IPS-18c (cell line): ENCODE data around the gene RINL.
A peak's percentile ranks its signal among the peaks of the same experiment; 100 is the strongest.

Source experiments
- H3K4me3 ChIP-seq: 2 replicates; pipeline ENCODE4 v1.7.0; 2013; ENCODE audit warnings: low read depth, mild to moderate bottlenecking, low read length, moderate library complexity; ENCODE audit not compliant: insufficient read depth
- H3K9me3 ChIP-seq: one replicate; pipeline ENCODE4 v1.6.1; 2013; ENCODE audit warnings: mild to moderate bottlenecking, low read length, moderate library complexity; ENCODE audit not compliant: control insufficient read depth, insufficient read depth

Gene RINL, protein sequence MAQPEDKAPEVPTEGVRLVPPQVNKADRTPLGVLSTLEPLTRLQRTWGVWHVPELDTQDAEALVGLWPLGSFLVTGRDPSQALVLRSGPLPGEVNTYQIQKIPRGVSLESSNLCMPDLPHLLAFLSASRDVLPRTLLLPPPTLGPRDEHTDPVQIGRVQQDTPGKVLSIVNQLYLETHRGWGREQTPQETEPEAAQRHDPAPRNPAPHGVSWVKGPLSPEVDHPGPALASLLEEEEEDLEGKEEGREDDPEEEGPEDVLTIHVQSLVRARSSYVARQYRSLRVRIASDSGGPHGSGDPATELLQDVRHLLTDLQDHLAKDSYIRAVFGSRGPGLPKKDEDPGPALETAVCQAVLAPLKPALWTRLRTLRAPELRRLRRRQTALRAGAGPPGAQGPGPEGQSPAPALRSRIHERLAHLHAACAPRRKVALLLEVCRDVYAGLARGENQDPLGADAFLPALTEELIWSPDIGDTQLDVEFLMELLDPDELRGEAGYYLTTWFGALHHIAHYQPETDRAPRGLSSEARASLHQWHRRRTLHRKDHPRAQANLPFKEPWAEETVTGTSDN

DNA sequence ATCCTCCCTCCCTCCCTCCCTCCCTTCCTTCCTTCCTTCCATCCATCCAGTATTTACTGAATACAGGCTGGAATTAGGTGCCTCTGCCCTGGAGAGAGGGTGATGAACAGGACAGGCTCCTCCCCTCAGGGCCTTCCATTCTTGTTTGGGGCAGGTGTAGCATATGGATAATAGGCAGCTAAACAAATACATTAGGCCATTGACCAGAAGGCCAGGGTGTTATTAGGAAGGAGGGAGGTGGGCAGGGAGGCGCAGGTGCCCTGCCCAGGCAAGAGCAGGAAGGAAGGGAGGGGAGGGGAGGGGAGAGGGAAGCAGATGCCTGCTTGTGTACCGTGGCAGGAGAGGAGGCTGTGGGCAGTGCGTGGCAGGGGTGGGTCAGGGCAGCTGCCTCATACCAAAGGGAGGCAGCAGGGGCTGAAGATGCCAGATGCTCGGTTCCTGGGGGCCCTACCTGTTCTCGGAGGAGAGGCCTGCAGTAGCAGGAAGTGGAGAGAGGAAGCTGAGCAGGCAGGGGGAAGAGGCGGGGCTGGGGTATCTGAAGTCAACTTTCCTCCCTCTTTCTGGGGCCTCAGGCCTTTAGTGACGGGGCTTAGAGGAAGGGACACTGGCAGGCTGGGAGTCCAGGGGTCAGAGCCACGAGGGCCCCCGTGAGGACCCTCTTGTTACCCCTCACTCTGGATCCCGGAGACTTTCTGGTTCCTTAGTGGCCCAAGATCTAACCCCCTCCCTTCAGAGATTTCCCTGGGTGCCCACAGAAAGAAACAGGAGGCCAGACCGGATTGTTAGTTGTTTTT lies at the start of gene RINL:
TSS of gene RINL (minus strand) at position 495 of the 794 bp plus-strand sequence. CDS start 1,533 bp downstream, outside the sequence.
- H3K4me3 ChIP-seq = no peak within 1 kb of the TSS
- no peaks in the 10 kb centered on the region for H3K9me3 ChIP-seq

DNA sequence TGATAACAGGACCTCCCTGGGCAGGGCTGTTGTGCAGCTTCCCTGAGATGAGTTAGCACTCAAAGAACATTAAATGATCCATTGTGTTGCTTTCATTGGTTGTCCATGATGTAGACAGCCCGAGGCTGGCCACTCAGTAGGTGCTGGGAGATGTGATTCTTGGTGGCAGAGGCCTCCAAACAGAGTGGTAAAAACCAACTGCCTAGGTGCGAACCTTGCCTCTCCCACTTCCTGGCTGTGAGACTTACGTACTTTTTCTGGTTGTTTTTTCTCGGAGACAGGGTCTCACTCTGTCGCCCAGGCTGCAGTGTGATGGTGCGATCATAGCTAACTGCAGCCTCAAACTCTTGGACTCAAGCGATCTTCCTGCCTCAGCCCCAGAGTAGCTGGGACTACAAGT lies 46.3 kb upstream of the RINL start:
- Histone ChIP-seq H3K9me3 (peaks cover 2% of the 10 kb centered on the region), H3K4me3 (no peak overlapping the region)

DNA sequence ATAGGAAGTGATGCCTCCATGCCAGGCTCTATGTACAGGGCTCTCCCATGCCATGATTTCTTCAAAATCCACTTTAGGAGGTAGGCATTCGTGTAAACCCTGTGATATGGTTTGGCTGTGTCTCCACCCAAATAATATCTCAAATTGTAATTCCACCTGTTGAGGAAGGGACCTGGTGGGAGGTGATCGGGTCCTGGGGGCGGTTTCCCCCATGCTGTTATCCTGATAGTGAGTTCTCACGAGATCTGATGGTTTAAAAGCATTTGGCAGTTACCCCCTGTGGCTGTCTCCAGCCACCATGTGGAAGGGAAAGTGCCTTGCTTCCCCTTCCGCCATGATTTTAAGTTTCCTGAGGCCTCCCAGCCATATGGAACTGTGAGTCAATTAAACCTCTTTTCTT lies 44.4 kb upstream of the RINL start:
- Histone ChIP-seq H3K4me3 (no peak overlapping the region), H3K9me3 (peaks cover 2% of the 10 kb centered on the region)

DNA sequence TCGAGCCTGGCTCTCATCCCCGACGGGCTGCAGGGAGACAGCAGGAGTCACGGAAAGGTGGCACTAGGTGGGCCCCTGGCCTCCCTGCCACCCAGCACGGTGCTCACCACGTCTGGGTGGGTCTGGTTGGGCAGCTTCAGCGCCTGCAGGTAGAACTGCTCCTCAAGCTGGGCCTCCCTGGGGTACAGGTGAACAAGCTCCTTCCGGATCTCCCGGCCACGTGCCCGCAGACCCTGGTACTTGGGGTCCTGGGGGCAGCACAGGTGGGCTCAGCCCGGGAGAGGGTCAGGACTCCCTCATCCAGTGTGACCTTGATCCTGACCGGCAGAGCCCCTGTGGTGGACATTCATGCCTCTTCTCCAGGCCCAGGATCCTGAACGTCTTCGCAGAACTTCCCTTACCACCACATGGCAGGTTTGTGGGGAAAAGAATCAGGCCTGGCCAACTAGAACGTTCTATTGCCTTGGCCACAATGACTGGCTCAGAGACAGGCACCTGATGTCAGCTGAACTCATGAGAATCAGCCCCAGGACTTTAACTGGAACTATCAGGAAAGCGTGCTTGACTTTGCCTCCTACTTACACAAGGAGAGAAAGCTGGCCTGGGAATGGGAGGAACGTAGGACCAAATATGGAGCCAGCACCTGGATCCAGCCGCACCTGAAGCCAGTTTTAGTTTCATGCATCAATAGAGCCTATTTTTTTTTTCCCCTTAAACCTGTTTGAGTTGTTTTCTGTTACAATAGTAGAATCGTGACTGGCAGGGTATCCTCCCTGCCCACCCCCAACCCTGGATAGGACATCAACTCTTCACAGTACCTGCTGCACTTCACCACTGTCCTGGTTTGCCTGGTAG lies 43.6 kb upstream of the RINL start:
- peaks cover 2% of the 10 kb centered on the region for H3K9me3 ChIP-seq
- no peak overlapping the region for H3K4me3 ChIP-seq

DNA sequence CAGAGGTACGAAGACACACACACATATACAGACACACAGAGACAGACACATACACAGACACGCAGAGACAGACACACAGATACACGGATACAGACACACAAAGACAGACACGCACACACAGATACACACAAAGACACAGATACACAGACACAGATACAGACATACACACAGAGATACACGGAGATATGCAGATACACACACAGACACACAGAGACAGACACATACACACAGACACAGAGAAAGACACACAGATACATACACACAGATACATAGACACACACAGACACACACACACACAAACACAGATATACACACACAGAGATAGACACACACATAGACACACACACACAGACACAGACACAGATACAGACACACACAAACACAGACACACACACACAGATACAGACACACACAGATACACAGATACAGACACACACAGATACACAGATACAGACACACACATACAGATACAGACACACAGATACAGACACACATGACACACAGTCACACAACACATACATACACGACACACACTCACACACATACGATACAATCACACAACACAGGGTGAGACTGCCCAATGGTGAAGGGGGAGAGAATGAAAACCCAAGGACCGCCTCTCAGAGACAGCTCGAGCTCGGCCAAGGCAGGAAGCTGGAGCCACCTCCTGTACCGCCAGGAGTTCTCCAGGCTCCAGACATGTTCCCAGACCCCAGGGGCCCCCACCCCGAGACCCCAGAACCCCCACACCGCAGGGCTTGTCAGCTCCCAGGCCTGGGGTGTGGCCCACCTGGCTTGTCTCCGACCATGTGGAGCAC lies 42.7 kb upstream of the RINL start:
- H3K4me3 ChIP-seq = no peak overlapping the region
- peaks cover 2% of the 10 kb centered on the region for H3K9me3 ChIP-seq

DNA sequence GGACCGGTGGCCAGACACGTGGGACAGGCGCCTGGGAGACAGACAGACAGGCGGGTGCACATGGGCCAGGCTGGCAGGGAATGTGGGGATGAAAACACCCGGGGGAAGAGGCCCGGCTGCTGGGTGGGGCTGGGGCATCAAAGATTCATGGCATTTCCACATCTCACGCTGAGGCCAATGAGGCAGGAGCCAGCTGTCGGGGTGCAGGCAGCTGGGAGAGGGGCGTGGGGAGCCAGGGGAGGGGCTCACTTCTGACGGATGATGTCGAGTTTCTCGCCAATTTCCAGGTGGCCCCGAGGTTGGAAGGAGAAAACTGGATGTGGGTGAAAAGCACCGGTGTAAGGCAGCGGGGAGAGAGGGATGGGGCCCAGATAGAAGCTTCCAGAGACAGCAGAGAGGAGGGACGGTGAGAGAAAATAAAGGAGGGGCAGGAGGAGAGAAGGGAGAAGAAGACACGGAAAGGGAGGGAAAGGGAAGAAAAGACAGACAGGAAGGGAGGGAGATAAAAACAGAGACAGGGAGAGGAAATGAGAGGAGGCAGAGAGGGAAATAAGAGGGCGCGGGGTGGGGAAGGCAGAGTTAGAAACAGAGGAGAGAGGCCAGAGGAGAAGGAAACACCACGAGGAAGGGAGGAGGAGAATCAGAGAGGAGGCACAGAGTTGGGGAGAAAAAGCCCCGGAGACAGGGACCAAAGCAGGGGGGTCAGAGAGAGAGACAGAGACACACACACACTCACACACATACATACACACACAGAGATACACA lies 41.9 kb upstream of the RINL start:
- peaks cover 2% of the 10 kb centered on the region for H3K9me3 ChIP-seq
- H3K4me3 ChIP-seq = no peak overlapping the region

DNA sequence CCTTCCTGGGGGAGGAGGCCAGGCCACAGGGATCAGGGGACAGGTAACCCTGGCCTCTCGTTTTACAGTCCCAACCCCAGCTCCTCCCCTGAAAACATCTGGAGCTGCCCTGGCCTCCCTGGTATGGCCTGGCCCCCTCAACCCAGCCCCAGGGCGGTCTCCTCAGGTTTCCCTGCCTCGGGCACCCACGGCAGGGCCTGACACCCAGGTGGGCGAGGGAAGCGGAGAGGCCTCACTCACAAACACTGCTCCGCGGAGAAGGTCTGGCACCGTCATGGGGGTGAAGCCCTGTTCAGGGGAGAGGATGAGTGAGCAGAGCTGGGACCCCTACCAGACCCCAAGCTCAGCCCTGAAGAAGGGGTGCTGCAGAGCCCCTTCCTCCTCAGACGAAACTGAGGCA lies 40.5 kb upstream of the RINL start:
- no peak overlapping the region for H3K4me3 ChIP-seq
- H3K9me3 ChIP-seq = no peaks in the 10 kb centered on the region

DNA sequence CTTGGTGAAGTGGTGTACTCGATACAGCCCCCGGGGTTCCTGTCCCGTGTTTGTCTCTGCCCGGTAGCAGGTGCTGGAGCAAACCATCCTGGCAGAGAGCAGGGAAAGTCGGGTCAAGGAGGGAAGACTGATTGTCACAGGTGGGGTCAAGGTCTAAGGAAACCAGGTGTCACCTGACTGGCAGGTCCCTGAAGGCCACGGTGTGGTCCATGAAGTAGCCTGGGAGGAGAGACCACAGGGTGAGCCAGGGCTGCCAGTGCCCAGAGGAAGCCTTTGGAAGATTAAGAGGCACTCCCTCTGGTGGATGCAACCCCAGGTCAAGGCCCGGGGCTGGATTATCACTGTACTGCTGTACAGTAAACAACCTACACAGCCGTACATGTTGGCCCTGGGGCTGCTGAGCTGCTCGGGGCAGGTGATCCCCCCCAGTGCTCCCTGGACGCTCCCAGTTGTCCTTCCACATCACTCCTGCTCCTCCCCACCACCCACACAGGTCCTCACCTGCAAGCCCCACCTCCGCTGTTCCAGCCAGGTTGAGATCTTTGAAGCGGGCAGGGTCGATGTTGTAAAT lies 39.9 kb upstream of the RINL start:
- Histone ChIP-seq H3K4me3 (no peak overlapping the region), H3K9me3 (no peaks in the 10 kb centered on the region)

DNA sequence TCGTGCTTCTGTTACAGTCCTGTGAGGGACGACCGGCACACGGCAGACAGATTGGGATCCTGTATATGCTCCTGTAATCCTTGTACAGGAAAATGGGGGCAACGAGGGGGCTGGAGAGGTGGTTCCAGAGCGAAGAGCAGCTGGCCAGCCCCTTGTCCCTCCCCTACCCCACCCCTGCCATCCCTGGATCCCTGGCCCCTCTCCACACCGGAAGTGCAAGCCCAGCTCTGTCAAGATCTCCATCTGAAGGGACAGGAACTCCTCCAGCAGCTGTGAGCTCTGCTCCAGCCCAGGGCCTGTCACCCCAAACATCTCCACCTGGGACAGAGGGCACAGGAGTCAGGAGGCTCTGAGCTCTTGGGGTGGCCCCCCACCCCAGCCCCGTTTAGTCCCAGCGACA lies 39.4 kb upstream of the RINL start:
- no peaks in the 10 kb centered on the region for H3K9me3 ChIP-seq
- H3K4me3 ChIP-seq = no peak overlapping the region

DNA sequence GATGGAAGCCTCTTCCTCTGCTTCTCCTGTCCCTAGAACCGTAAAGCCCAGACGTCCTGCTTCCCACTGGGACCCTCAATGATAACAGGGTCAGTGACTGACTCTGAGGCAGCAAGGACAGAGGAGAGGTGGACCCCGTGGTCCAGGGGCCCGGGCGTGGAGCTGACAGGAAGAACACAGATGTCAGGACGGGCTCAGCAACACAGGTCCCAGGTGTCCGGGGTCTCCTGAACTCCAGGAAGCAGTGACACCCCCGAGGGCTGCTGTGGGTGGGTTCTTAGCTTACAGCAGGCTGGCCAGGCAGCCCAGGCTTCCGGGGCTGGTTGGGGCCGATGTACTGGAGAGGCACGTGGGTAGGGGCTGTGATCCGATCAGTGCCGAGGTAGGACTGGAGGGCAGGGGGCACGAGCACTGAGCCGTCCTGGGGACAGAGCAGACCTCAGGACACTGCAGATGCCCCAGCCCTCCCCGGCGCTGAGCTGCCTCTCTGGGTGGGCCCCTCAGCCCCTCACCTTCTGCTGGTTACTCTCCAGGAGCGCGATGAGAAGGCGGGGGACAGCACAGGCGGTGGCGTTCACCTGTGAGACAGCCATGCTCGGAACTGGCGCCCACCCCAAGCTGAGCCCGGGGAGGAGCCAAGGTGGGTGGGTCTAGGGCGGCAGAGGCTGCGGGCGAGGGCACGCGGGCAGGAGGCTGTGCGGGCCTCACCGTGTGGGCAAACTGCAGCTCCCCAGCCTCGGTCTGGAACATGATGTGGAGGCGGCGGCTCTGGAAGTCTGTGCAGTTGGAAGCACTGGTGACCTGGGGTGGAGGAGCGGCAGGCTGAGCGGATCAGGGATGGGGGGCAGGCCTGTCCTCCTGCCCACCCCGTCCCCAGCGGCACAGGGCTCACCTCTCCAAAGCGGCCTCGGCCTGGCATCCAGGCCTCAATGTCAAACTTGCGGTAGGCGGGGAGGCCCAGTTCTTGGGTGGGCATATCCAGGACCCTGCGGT lies 37.5 kb upstream of the RINL start:
- Histone ChIP-seq H3K4me3 (no peak overlapping the region), H3K9me3 (no peaks in the 10 kb centered on the region)

DNA sequence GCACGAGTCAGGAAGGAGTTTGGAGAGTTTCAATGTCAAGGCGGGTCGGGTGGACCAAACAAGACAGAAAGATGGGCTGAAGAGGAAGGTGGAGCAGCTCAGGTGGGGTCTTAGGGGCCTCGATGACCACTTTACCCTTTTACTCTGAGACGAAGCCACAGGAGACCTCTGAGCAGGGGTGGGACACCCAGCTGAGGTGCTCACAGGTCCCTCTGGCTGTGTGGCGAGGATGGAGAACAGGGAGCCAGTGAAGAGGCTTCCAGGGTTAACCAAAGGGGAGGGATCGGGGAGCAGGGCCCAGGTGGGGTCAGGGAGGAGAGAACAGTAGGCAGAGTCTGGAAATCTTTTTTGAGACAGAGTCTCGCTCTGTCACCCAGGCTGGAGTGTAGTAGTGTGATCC lies 35.9 kb upstream of the RINL start:
- Histone ChIP-seq H3K4me3 (no peak overlapping the region), H3K9me3 (no peaks in the 10 kb centered on the region)

DNA sequence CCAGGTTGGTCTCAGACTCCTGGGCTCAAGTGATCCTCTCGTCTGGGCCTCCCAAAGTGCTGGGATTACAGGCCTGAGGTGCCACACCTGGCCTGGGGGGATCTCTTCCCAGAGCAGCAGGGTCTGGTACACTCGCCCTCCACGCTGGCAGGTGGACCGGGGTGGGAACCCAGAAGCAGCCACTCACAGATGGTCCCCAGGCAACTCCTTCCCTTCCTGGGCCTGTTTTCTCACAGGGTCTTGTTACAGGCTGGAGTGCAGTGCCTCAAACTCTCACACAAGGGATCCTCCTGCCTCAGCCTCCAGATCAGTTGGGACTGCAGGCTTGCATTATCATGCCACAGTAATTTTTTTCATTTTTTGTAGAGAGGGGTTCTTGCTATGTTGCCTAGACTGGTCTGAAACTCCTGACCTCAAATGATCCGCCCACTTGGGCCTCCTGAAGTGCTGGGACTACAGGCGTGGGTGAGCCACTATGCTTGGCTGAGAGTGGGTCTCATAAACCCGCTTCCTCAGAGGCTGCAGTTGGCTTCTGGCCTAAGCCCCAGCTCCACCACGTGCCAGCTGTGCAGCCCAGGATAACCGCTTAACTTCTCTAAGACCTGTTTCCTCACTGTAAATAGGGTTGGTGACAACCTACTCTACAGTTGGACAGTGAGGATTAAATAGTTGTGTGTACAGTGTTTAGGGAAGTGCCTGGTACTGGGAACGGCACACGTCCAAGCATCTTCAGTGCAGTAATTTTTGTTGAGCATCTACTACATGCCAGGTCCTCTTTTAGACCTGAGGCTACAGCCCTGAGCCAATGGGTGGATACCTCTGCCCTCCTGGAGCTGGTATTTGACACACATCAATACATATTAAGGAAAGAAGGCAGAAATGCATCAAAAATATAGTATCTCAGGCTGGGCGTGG lies 34.8 kb upstream of the RINL start:
- no peaks in the 10 kb centered on the region for H3K9me3 ChIP-seq
- no peak overlapping the region for H3K4me3 ChIP-seq

DNA sequence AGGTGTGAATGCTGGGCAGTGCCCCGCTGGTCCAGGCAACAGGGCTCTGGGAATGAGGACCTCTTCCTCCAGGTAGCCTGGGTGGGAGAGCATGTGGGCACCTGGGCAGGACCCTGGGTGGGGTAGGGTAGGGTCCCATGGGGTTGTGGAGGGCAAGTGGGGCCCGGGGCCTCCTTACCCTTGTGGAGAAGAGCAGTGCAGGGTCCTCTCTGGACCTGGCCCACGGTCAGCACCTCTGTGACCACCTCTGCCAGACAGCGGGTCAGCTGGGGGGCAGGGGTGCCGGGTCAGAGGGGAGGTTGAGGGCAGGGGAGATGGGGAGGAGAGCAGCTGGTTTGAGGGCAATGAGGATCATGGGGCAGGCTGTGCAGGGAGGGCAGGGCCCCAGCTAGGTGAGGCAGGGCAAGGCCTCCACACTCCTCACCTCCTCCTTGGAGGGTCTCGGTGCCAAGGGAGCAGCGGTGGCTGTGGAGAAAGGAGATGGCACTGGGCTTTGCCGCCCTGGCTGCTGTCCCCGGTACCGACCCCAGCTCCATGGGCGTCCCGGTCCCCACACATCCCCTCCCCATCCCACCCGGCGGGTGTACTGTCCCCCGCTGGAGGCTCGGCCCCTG lies 33.4 kb upstream of the RINL start:
- no peaks in the 10 kb centered on the region for H3K9me3 ChIP-seq
- H3K4me3 ChIP-seq = peak overlapping the region; percentile 15; the same call in 1 of the 2 replicates
